Keratinocyte (primary cell): ENCODE measurements around the gene SLC6A9. TPM values are rescaled to one million over a fixed set of nuclear protein-coding genes. Genes with fewer than 3 reads are reported as not detected.

Source experiments
- DNase-seq: peaks from one replicate; pipeline ENCODE4 v3.0.0-alpha.2; 2011; ENCODE audit warnings: low read depth, missing footprints, low spot score
- FAIRE-seq: peaks from 2 replicates; lab custom pipeline; 2011; peaks lifted over from hg19 to GRCh38; lab: Jason Lieb, UNC
- H2AFZ ChIP-seq: 2 replicates; pipeline ENCODE4 v1.6.0; 2012; ENCODE audit warnings: low read length, control low read depth, inconsistent platforms; ENCODE audit not compliant: control insufficient read depth
- H3K27ac ChIP-seq: 2 replicates; pipeline ENCODE4 v1.5.1; 2011; ENCODE audit warnings: low read length; ENCODE audit not compliant: control insufficient read depth, insufficient read depth
- H3K27me3 ChIP-seq: 3 replicates; pipeline ENCODE4 v1.6.0; 2011; ENCODE audit warnings: low read length; ENCODE audit not compliant: control insufficient read depth, insufficient read depth; ENCODE audit errors: extremely low read depth
- H3K36me3 ChIP-seq, 2 experiments: 2 replicates in 1 of 2; 3 replicates in 1 of 2; pipeline ENCODE4 v1.5.1; 2011; ENCODE audit warnings: low read length in 2 of 2, mild to moderate bottlenecking in 1 of 2; ENCODE audit not compliant: control insufficient read depth in 2 of 2, insufficient read depth in 2 of 2; ENCODE audit errors: extremely low read depth in 1 of 2
- H3K4me1 ChIP-seq: 3 replicates; pipeline ENCODE4 v1.5.1; 2011; ENCODE audit warnings: low read length; ENCODE audit not compliant: control insufficient read depth, insufficient read depth; ENCODE audit errors: extremely low read depth
- H3K4me2 ChIP-seq: 3 replicates; pipeline ENCODE4 v1.6.0; 2011; ENCODE audit warnings: low read depth, low read length; ENCODE audit not compliant: control insufficient read depth, insufficient read depth; ENCODE audit errors: extremely low read depth
- H3K4me3 ChIP-seq, 3 experiments: fragments of 200-600 bp in 1 of 3; sonication (generic) in 1 of 3; 2 replicates in 2 of 3; 3 replicates in 1 of 3; pipeline ENCODE4 v1.5.1; 2011 to 2016; ENCODE audit warnings: low read length in 3 of 3, mild to moderate bottlenecking in 3 of 3, control low read depth in 2 of 3, inconsistent platforms in 1 of 3, low read depth in 1 of 3, mixed read lengths in 1 of 3, mixed run types in 1 of 3, moderate library complexity in 1 of 3; ENCODE audit not compliant: control insufficient read depth in 2 of 3, insufficient read depth in 2 of 3; ENCODE audit errors: extremely low read depth in 1 of 3
- H3K79me2 ChIP-seq: 2 replicates; pipeline ENCODE4 v1.6.0; 2012; ENCODE audit warnings: low read length; ENCODE audit not compliant: control insufficient read depth, insufficient read depth
- H3K9ac ChIP-seq: 3 replicates; pipeline ENCODE4 v1.6.0; 2011; ENCODE audit warnings: low read length; ENCODE audit not compliant: control insufficient read depth, insufficient read depth; ENCODE audit errors: extremely low read depth
- H3K9me1 ChIP-seq: 3 replicates; pipeline ENCODE4 v1.6.0; 2011; ENCODE audit warnings: low read length; ENCODE audit not compliant: control insufficient read depth, insufficient read depth; ENCODE audit errors: extremely low read depth
- H3K9me3 ChIP-seq: 2 replicates; pipeline ENCODE4 v1.5.1; 2012; ENCODE audit warnings: low read depth, low read length; ENCODE audit not compliant: control insufficient read depth
- H4K20me1 ChIP-seq: 3 replicates; pipeline ENCODE4 v1.6.0; 2011; ENCODE audit warnings: low read length; ENCODE audit not compliant: control insufficient read depth, insufficient read depth; ENCODE audit errors: extremely low read depth
- CTCF ChIP-seq, 3 experiments: IDR thresholded peaks in 1 of 3; conservative IDR thresholded peaks in 1 of 3; optimal IDR thresholded peaks in 1 of 3; 2 replicates in 2 of 3; 3 replicates in 1 of 3; pipeline versions ENCODE3 to v1.5.1; 2011; ENCODE audit warnings: low read length in 3 of 3, mild to moderate bottlenecking in 3 of 3, moderate library complexity in 2 of 3, control low read depth in 1 of 3, inconsistent platforms in 1 of 3; ENCODE audit not compliant: insufficient read depth in 2 of 3; ENCODE audit errors: extremely low read depth in 1 of 3
- EZH2 ChIP-seq: IDR thresholded peaks from one replicate; pipeline ENCODE4 v1.6.1; 2012; ENCODE audit warnings: inconsistent platforms, mild to moderate bottlenecking, low read length, moderate library complexity
- dilution Hi-C: fragments of 300-500 bp; cut with MboI; formaldehyde crosslinking; loops from one replicate; pipeline ENCODE4 v1.7.0; 2020; ENCODE audit warnings: low sequenced_read_pairs; ENCODE audit not compliant: extremely low pct_ligation_motif_present
- polyA plus RNA-seq, 5 experiments: library from polyadenylated mRNA; depleted of rRNA in 3 of 5; stranded (reverse) in 3 of 5; stranded (forward) in 1 of 5; unstranded in 1 of 5; fragments of >200 nt; gene quantifications; 1 replicate in 1 of 5; 2 replicates in 3 of 5; 3 replicates in 1 of 5; pipeline versions ENCODE4 v1.2.1 to v1.2.3, GENCODE V29; 2011 to 2012; ENCODE audit warnings: missing spikeins in 2 of 5, low read depth in 1 of 5, low replicate concordance in 1 of 5

SLC6A9 gene
- polyA plus RNA-seq, 1 donor (not counting 4 experiments of a cell fraction or from before 2014, with no cell fraction given) = 5.3 TPM

DNA sequence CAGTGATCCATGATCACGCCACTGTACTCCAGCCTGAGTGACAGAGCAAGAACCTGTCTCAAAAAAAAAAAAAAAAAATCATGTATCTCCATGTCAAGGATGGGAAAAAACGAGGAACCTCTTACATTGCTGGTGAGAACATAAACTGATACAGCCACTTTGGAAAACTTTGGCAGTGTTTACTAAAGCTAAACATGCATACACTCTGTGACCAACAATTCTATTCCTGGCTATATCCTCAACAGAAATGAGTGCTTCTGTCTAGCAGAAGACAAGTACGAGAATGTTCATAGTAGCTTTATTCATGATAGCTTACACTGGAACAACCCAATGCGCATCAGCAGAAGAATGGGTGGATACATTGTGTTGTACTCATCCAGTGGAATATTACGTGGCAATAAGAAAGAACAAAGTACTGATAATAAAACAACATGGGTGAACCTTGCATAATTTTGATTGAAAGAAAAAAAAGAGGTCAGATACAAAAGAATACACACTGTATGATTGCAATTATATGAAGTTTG lies 31.5 kb upstream of the SLC6A9 start:
- H3K4me3 ChIP-seq = no peak overlapping the region
- no peaks in the 10 kb centered on the region for H3K79me2 ChIP-seq
- H3K27me3 ChIP-seq = no peaks in the 10 kb centered on the region
- FAIRE-seq (no peak), DNase-seq (no peak)
- no peak overlapping the region for H3K4me2 ChIP-seq
- no peaks in the 10 kb centered on the region for H4K20me1 ChIP-seq
- no peaks in the 10 kb centered on the region for H3K36me3 ChIP-seq
- dilution Hi-C loops = no loop called here
- H3K9me1 ChIP-seq = no peaks in the 10 kb centered on the region
- H3K4me1 ChIP-seq = peaks cover 14% of the 10 kb centered on the region
- no peak overlapping the region for H2AFZ ChIP-seq
- no peaks in the 10 kb centered on the region for H3K9me3 ChIP-seq
- no peak overlapping the region for H3K9ac ChIP-seq
- no peak for TF ChIP-seq CTCF (optimal IDR thresholded peaks at IDR 0.05 in 1 of 3, IDR thresholded peaks at IDR 0.05 in 1 of 3, conservative IDR thresholded peaks at IDR 0.05 in 1 of 3; ENCODE audit: extremely low read depth in 1 of 3, insufficient read depth in 2 of 3, low read length in 3 of 3)
- no peak for TF ChIP-seq EZH2
- no peak overlapping the region for H3K27ac ChIP-seq

GRCh38 chr1:44061857-44062256 lies 30.6 kb upstream of the SLC6A9 start:
- Histone ChIP-seq H3K9me3 (no peaks in the 10 kb centered on the region), H3K36me3 (no peaks in the 10 kb centered on the region), H3K4me2 (no peak overlapping the region), H3K9me1 (no peaks in the 10 kb centered on the region), H3K9ac (no peak overlapping the region), H3K27me3 (no peaks in the 10 kb centered on the region), H3K27ac (no peak overlapping the region), H3K79me2 (no peaks in the 10 kb centered on the region), H4K20me1 (no peaks in the 10 kb centered on the region), H2AFZ (no peak overlapping the region), H3K4me3 (no peak overlapping the region), H3K4me1 (peaks cover 14% of the 10 kb centered on the region)
- dilution Hi-C loops = no loop called here
- TF ChIP-seq EZH2 (no peak), CTCF (optimal IDR thresholded peaks at IDR 0.05 in 1 of 3, IDR thresholded peaks at IDR 0.05 in 1 of 3, conservative IDR thresholded peaks at IDR 0.05 in 1 of 3; ENCODE audit: extremely low read depth in 1 of 3, insufficient read depth in 2 of 3, low read length in 3 of 3) (no peak)
- no peak for DNase-seq
- FAIRE-seq = no peak
